Epidermal melanocyte (primary cell): ENCODE data around the gene PROCA1.

Experiments
- DNase-seq: peaks from one replicate; pipeline ENCODE4 v3.0.0; 2011; ENCODE audit warnings: low spot score; ENCODE audit not compliant: insufficient read length

Gene PROCA1

GRCh38 chr17:28710861-28711722 is 596 bp downstream of the PROCA1 start:
- DNase-seq: peak; percentile 96

GRCh38 chr17:28707339-28707720 is 4.4 kb downstream of the PROCA1 start:
- no peak for DNase-seq

DNA sequence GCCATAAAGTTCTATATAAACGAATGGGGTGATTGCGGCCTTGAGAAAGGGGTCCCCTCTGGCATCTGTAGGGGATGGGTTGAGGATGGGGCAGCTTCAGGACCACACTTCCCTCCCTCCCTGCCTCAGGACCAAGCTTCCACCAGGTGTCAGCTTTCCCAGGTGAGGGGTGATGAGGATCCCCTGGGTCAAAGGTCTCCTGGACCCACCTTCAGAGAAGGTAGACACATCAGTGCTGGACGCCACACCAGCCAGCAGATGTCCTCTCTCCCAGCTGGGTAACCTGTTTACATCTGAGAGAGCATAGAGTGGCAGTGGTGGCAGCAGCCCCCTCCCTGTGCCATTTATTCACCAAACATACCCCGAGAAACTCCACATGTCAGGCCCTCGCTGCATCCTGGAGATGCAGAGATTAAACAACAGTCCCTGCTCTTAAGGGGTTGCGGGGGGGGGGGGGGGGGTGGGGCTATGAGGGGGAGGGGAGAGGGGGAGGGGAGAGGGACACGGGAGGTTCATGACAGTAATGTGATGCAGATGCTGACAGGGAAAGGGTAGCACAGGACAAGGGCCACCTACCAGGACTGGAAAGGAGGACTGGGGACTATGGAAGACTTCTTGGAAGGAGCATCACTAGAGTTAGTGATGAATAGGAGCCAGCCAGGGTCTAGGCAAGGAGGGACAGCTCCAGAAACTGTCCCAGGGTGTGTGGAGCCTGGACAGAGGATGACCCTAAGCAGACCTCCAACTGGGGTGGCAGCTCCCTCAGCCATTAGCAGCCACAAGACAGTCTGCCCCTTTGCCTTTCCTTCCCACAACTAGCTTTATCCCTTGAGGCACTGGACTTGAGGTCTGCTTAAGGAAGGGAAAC is 5.0 kb downstream of the PROCA1 start:
- DNase-seq: peak; percentile 9

DNA sequence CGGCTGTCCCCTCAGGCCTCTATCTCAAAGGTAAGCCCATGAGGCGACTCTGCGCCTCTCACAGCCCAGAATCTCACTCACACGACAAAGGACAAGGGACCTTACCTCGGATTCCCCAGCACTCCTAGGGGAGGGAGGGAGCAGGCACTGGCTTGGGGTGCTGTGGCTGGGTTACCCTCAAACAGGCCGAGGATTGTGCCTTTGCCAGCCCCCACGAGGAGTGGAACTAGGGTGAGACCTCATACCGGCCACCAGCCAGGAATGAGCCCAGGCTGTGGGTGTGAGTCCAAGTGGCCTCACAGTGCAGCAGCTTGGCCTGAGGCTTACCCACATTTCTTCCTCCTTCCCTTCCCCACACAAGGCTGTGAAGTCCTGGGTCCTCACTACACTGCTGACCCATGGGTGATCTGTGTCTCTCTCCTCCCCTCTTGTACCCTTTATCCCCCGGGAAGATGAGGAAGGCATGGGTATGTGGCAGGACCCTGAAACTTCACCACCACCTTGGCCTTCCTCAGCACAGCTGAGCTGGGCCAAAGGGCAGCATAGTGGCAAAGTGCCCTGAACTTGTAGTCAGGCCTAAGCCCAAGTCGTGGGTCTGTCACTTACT is 5.9 kb downstream of the PROCA1 start:
- DNase-seq: peak; percentile 12

- peak; percentile 0 for DNase-seq
These were observed 6.5 kb downstream of the PROCA1 start for GRCh38 chr17:28705074-28705659.

- DNase-seq: peak; percentile 3
These were observed 7.3 kb downstream of the PROCA1 start for GRCh38 chr17:28704219-28704858.

DNA sequence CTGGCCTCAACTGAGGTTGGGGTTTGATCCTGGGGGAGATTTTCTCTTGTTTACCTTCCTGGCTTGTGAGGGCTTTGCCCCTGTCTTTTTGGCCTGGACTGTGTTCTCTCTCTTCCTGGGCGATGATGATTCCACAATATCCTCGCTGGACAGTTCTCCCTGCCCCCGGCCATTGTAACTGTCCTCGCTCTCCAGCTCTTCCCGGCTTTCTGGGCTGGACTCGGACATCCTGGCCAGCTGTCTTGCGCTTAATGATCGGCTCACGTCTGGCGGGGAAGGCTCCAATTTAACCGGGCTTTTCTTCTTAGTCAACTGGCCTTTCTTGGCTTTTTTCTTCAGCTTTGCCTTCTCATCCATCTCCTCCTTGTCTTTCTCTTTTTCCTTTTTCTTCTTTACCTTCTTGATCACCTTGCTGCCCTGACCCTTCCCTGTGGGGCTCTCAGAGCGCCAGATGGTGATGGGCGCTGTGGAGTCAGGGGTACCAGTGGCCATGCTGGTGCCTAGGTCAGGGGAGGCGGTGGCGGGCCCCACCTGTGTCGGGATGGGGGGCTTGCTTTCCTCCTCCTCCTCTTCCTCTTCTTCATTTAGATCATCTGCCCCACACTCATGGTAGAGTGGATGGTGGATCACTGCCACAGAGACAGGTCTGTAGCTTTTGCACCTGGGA is 8.0 kb downstream of the PROCA1 start:
- DNase-seq: peak; percentile 4

DNA sequence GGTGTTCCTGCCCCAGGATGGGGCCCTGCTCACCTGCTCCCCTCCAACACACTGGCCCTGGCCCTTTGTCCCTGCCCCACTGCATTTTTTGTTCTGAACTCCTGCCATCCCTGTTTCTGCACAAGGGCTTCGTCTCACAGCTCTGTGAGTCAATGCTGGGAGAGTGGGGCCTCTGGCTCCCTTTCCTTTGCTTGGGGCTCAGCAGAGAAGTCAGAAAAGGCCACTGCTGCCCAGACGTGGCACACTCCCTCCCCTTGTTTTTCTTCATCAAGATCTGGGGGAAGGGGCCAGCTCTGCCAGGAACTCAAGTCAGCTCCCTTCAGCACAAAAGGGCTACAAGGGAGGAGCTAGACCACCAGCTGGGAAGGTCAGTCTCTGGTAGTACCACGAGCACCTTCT is 8.9 kb downstream of the PROCA1 start:
- DNase-seq: peak; percentile 2

GRCh38 chr17:28702026-28702751 is 9.5 kb downstream of the PROCA1 start:
- peak; percentile 5 for DNase-seq

DNA sequence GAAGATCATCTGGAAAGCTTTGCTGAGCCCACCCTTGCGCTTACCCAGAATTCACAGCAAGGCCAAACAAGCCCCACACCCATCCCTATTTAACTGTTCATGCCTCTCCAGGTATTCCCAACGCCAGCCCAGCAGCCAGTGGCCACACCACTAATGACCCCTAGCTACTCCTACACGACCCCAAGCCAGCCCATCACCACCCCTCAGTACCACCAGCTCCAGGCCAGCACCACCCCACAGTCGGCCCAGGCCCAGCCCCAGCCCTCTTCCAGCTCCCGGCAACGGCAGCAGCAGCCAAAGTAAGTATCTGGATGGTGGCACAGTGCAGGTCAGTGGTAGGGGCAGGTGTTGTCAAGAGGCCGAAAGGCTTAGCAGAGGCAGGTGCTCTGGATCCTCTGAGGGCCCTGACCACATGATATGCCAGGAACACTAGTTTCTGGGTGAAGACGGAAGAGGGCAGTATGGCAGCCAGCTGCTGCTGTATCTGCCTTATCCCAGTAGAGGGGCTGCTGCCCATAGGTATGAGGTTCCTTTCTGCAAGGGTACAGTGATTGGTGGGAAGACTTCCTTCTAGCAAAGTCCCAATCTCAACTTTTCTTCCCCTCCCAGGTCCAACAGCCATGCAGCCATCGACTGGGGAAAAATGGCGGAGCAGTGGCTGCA is 10.7 kb downstream of the PROCA1 start:
- no peak for DNase-seq

DNA sequence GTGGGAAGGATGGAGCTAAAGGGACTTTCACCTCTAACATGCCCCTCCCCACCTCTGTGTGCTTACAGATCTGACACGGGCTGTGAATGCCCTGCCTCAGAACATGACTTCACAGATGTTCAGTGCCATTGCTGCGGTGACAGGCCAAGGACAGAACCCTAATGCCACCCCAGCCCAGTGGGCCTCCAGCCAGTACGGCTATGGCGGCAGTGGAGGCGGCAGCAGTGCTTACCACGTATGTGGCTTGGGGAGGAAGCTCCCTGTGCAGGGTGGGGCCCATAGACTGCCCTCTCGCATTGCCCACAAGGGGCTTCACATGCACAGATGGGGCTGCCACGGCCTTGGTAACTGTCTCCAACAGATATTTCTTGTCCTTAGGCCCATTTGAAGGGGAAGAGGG is 11.4 kb downstream of the PROCA1 start:
- no peak for DNase-seq

GRCh38 chr17:28698253-28698941 is 13.3 kb downstream of the PROCA1 start:
- DNase-seq: no peak

DNA sequence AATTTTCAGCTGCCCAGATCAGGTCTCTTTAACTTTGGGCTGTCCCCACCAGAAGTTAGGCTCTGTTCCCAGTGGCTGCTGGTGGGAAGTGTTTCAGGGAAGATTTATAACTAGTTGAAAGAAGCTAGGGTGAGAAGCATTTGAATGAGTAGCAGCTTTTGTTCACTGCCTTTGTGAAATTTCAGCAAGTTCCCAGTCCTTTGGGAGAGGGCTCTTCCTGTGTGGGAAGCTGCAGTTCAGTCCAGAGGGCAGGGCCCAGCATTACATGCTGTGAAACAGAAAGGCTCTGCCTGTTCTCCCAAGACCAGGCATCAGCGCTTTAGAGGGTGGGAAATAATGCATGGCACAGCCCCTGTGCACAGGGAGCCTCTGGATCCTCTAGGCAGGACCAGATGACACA is 17.8 kb downstream of the PROCA1 start:
- no peak for DNase-seq

DNA sequence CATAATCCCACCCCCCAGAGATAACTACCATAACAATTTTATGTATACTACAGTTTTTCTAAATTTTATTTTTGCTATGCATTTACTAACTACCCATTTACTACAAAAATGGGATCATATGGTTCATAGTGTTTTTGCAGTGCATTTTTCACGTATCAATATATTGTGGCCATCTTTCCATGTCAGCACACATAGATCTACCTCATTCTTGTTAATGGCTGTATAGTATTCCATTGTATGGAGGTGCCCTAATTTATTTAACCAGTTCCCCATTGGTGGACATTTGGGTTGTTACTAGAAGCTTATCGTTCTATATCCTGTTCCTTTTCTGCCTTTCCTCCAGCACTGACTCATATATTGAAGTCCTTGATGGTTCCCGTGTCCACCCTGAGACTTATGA is 22.7 kb downstream of the PROCA1 start:
- DNase-seq: no peak

DNA sequence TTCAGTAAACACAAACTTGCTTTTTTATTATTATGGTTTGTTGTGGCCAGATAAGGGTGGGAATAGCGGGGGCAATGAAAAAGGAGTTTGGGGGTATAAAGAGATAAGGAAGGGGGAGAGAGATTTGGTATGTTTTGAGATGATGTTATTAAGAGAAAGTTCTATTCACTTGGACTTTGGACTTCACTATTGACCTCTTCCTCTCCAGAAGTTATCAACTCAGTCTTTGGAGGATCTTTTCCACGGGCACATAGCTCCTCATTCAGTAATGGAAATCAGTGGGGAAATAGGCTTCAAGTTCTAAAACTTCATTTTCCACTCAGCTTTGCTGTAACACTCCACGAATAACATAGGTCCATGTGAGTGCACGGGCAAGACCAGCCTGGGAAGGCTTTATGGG is 23.2 kb downstream of the PROCA1 start:
- DNase-seq: no peak

DNA sequence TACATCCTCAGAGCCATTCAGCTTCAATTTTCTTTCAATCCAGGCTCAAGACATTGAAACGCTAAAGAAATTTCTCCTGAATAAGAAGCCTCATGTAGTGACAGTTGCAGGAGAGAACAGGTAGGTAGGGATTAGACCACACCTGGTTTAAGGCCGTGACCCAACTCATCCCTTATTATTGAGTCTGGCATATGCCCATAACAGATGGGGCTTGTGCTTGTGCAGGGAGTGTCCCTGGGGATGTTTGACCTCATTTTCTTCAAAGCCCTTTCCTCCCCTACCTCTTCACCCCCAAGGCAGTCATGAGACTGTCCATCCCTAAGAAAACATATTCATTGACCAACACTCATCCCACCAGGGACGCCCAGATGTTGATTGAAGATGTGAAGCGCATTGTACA is 25.4 kb downstream of the PROCA1 start:
- no peak for DNase-seq

DNA sequence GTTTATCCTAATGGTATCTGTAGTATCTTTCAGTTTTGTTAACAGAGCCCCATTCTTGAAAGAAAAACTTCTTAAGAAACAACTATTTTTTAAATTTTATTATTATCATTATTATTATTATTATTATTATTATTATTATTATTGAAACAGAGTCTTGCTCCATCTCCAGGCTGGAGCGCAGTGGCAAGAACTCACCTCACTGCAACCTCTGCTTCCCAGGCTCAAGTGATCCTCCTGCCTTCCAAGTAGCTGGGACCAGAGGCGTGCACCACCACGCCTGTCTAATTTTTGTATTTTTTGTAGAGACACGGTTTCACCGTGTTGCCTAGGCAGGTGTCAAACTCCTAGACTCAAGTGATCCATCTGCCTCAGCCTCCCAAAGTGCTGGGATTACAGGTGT is 26.3 kb downstream of the PROCA1 start:
- no peak for DNase-seq

GRCh38 chr17:28684963-28685362 is 26.7 kb downstream of the PROCA1 start:
- DNase-seq: no peak

- DNase-seq: no peak
These were observed 29.0 kb downstream of the PROCA1 start for GRCh38 chr17:28682655-28683054.
